ENCODE results near the gene APOH. TPM values are rescaled to one million over a fixed set of nuclear protein-coding genes. Genes with fewer than 3 reads are reported as not detected.

APOH gene
- total RNA-seq, 2 donors from 2014 or later = not detected

- Mint-ChIP-seq H3K36me3 (no peaks in the 10 kb centered on the region), H3K27ac (no peak overlapping the region), H3K9me3 (no peaks in the 10 kb centered on the region)
- DNase-seq (ENCODE audit: low spot score in 2 of 2) = no peak
- no peak for ATAC-seq
Measured at GRCh38 chr17:66177048-66177447, 52.2 kb downstream of the APOH start.

GRCh38 chr17:66175892-66176291 is 53.3 kb downstream of the APOH start:
- ATAC-seq (no peak), DNase-seq (ENCODE audit: low spot score in 2 of 2) (no peak)
- no peak overlapping the region for H3K27ac Mint-ChIP-seq
- H3K36me3 Mint-ChIP-seq = no peaks in the 10 kb centered on the region
- H3K9me3 Mint-ChIP-seq = no peaks in the 10 kb centered on the region

- no peak for DNase-seq (ENCODE audit: low spot score in 2 of 2)
- Mint-ChIP-seq H3K9me3 (no peaks in the 10 kb centered on the region), H3K36me3 (no peaks in the 10 kb centered on the region), H3K27ac (peak overlapping the region in 1 of 2 donors; percentile 39)
- no peak for ATAC-seq
Measured at GRCh38 chr17:66172691-66173223, 56.5 kb downstream of the APOH start.

GRCh38 chr17:66172144-66172543 is 57.1 kb downstream of the APOH start:
- no peak overlapping the region for H3K27ac Mint-ChIP-seq
- H3K9me3 Mint-ChIP-seq = no peaks in the 10 kb centered on the region
- DNase-seq (ENCODE audit: low spot score in 2 of 2) (no peak), ATAC-seq (no peak)
- H3K36me3 Mint-ChIP-seq = no peaks in the 10 kb centered on the region

- no peak for ATAC-seq
- no peak for DNase-seq (ENCODE audit: low spot score in 2 of 2)
- Mint-ChIP-seq H3K27ac (peak overlapping the region in 1 of 2 donors; percentile 17), H3K9me3 (no peaks in the 10 kb centered on the region), H3K36me3 (no peaks in the 10 kb centered on the region)
Measured at GRCh38 chr17:66171692-66172091, 57.5 kb downstream of the APOH start.

- ATAC-seq = no peak
- DNase-seq (ENCODE audit: low spot score in 2 of 2) = no peak
- Mint-ChIP-seq H3K9me3 (no peaks in the 10 kb centered on the region), H3K27ac (no peak overlapping the region), H3K36me3 (no peaks in the 10 kb centered on the region)
Measured at GRCh38 chr17:66171172-66171571, 58.0 kb downstream of the APOH start.

- DNase-seq (ENCODE audit: low spot score in 2 of 2) = no peak
- ATAC-seq = no peak
- no peaks in the 10 kb centered on the region for H3K36me3 Mint-ChIP-seq
- no peaks in the 10 kb centered on the region for H3K9me3 Mint-ChIP-seq
- H3K27ac Mint-ChIP-seq = no peak overlapping the region
Measured at GRCh38 chr17:66169839-66170238, 59.4 kb downstream of the APOH start.

GRCh38 chr17:66167189-66167815 is 61.9 kb downstream of the APOH start:
- Mint-ChIP-seq H3K36me3 (no peaks in the 10 kb centered on the region), H3K27ac (no peak overlapping the region), H3K9me3 (no peaks in the 10 kb centered on the region)
- ATAC-seq = no peak
- DNase-seq (ENCODE audit: low spot score in 2 of 2) = no peak

GRCh38 chr17:66165537-66166123 is 63.6 kb downstream of the APOH start:
- Mint-ChIP-seq H3K36me3 (no peaks in the 10 kb centered on the region), H3K27ac (no peak overlapping the region), H3K9me3 (no peaks in the 10 kb centered on the region)
- ATAC-seq (no peak), DNase-seq (ENCODE audit: low spot score in 2 of 2) (peak in 1 of 2 donors; percentile 10)

Other genes starting within 250 kb of the APOH start
- 1 to 10 TPM; 1.2 to 4.2 TPM for gene CEP112, start 37.3 kb downstream of the APOH start, total RNA-seq
- 100 to 1,000 TPM; 104 to 119 TPM for gene PRKCA, start 73.2 kb upstream of the APOH start, total RNA-seq